IPS-NIHi11 (cell line): ENCODE data around the gene DSG1.
"Not testable (repeated sequence)": the region's sequence is repeated elsewhere in the genome, so short reads cannot be mapped to it uniquely, and the experiment has no call there.

Experiments used
- DNase-seq: peaks from one replicate; pipeline ENCODE4 v3.0.0; 2012; ENCODE audit warnings: mixed read lengths, low spot score

Gene DSG1

GRCh38 chr18:31343454-31343853 is 25.5 kb downstream of the DSG1 start:
- DNase-seq: no peak

- DNase-seq: not testable (repeated sequence)
Observed at GRCh38 chr18:31353336-31353735, 35.4 kb downstream of the DSG1 start.

- no peak for DNase-seq
Observed at GRCh38 chr18:31354990-31355389, 37.0 kb downstream of the DSG1 start.

DNA sequence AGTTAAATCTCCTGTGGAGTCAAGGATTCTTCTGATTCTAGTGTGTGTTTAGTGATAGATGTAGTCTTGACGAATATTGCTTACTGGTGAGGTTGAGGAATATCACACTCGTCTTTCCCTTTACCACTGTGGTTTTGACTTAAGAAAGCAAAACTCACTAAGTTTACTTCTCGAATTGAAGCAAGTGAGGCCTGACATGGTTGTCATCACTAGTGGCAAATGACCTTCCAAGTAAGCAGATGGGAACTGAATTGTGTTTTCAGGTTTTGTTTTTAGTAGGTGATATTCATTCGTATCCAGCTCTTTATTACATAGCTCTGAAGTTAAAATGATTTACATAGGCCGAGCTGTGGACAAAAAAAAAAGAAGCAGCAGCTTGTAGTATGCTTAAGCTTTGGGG is 38.1 kb downstream of the DSG1 start:
- no peak for DNase-seq

GRCh38 chr18:31364190-31364589 is 46.2 kb downstream of the DSG1 start:
- no peak for DNase-seq

GRCh38 chr18:31369478-31369877 is 51.5 kb downstream of the DSG1 start:
- DNase-seq: no peak

GRCh38 chr18:31371989-31372388 is 54.0 kb downstream of the DSG1 start:
- no peak for DNase-seq

- no peak for DNase-seq
Observed at GRCh38 chr18:31373641-31374040, 55.7 kb downstream of the DSG1 start.

- DNase-seq: no peak
Observed at GRCh38 chr18:31376477-31376876, 58.5 kb downstream of the DSG1 start, which contains the start of gene DSG4. DSG4 (plus strand) TSS chr18:31376777; CDS start chr18:31376912, 135 bp downstream.

- DNase-seq: no peak
Observed at GRCh38 chr18:31380912-31381311, 63.0 kb downstream of the DSG1 start.

- no peak for DNase-seq
Observed at GRCh38 chr18:31382107-31382506, 64.1 kb downstream of the DSG1 start.

DNA sequence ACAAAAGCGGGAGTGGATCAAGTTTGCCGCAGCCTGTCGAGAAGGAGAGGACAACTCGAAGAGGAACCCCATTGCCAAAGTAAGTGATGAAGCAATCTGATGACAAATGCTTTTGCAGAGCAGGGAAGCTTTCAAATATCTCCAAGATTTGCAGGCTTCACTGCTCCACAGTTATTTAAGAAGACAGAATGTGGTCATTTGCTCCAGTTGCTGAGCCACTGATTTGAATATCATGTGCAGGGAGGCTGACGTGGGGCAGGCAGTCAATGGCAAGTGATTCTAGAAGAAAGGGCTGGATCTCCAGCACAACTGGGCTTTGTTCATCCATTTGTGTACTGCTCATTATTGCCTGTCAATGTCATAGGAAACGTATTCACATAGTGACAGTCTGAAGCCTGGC is 68.8 kb downstream of the DSG1 start:
- DNase-seq: no peak

DNA sequence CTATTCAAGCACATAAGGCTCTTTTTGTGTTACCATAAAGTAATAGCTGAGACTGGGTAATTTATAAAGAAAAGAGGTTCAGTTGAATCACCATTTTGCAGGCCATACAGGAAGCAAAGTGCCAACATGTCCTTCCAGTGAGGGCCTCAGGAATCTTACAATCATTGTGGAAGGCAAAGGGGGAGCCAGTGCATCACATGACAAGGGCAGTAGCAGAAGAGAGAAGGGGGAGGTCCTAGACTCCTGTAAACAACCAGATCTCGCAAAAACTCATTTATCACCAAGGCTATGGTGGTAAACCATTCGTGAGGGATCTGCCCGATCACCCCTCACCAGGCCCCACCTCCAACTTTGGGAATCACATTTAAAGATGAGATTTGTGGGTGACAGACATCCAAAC is 75.3 kb downstream of the DSG1 start:
- DNase-seq: no peak

DNA sequence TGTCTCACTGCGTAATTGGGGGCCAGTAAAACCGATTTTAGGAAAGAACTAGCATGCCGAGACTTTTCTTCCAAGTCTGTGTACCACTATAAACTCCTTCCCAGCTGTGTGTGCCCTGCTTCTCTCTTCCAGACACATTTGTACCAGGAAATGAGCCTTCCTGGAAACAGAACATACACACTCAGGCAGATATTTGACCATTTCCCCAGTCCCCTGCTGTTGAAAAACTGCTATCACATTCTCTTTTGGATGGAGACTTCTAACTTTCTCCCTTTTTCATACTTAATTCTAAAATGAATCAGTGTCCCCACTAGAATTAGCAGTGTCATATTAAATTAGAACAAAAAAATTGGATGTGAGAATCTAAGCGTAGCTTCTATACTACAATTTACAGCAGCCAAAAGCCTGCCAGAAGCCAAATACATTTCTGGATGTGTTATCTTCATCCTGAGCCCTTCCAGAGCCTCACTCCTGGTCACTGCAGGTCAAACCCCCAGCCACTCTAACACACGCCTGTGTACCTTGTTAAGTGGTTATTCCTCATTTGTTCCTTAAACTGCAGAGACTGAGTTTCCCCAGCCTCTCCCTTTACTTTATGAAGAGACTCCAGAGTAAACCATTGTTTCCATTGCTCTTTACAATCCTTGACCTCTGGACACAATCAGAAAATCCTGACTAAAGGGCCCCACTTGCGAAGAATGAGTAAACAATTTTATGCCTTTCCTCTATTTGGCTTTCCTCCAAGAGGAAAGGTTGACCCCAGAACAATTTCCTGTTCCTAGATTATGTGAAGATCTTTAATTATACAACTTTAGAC is 79.0 kb downstream of the DSG1 start:
- DNase-seq: no peak

GRCh38 chr18:31398191-31398590 is 80.2 kb downstream of the DSG1 start:
- DNase-seq: no peak

- DNase-seq: no peak
Observed at GRCh38 chr18:31399306-31400032, 81.5 kb downstream of the DSG1 start.

- no peak for DNase-seq
Observed at GRCh38 chr18:31401156-31402025, 83.4 kb downstream of the DSG1 start.

DNA sequence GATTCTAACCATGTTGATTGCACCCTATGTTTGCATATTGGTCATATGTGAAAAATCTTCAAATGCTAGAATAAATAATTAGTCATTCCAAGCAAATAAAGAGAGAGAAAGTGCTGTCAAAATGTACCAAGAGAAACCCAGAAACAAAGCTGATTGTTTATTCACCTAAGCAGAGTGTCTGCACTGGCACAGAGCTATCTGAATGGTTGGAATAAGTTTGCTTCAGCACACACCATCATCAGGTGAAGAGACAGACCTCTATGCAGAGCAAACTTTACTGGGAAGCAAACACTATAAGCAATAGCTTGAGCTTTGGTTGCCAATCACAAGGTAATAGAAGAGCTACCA is 84.0 kb downstream of the DSG1 start:
- no peak for DNase-seq

- DNase-seq: no peak
Observed at GRCh38 chr18:31403409-31403808, 85.4 kb downstream of the DSG1 start.
